Panc1 (cell line): ENCODE data around the gene EREG. TPM values are rescaled to one million over a fixed set of nuclear protein-coding genes. Genes with fewer than 3 reads are reported as not detected.

Experiments used
- ATAC-seq: fragments of 200-7000 bp; cut with Tn5 transposase; 2 replicates; pipeline ENCODE4 v1.9.1; 2020; ENCODE audit warnings: mild to moderate bottlenecking, moderate library complexity
- BruUV-seq: library from RNA; stranded (reverse); fragments of 400-500 nt; replicated peaks from 2 replicates; lab custom pipeline; 2021; lab: Mats Ljungman, UMichigan
- CTCF ChIA-PET: fragments of 300-600 bp; sonication (Branson Sonifier 250); formaldehyde crosslinking; loops from one replicate; lab custom pipeline; 2022; ENCODE audit warnings: antibody characterized with exemption; lab: Charles Lee
- POLR2A ChIA-PET: fragments of 300-600 bp; sonication (Branson Sonifier 250); formaldehyde crosslinking; loops from one replicate; lab custom pipeline; 2022; ENCODE audit warnings: antibody characterized with exemption; lab: Charles Lee
- DNase-seq: peaks from one replicate; pipeline ENCODE4 v3.0.0-alpha.2; 2010; ENCODE audit warnings: low read depth, low spot score
- H3K27ac ChIP-seq: 2 replicates; pipeline ENCODE4 v1.5.1; 2011; ENCODE audit warnings: mild to moderate bottlenecking, low read length, inconsistent platforms
- H3K27me3 ChIP-seq: fragments of 200-500 bp; sonication (Bioruptor generic); 2 replicates; pipeline ENCODE4 v1.6.0; 2014; ENCODE audit warnings: low read length, inconsistent platforms; ENCODE audit not compliant: control insufficient read depth, insufficient read depth
- H3K36me3 ChIP-seq: fragments of 200-500 bp; sonication (Bioruptor generic); 2 replicates; pipeline ENCODE4 v1.5.1; 2014; ENCODE audit warnings: inconsistent platforms, mild to moderate bottlenecking, low read length, moderate library complexity; ENCODE audit not compliant: control insufficient read depth, insufficient read depth
- H3K4me1 ChIP-seq: 2 replicates; pipeline ENCODE4 v1.5.1; 2011; ENCODE audit warnings: inconsistent platforms, mild to moderate bottlenecking, low read length, moderate library complexity; ENCODE audit not compliant: control insufficient read depth, insufficient read depth
- H3K4me3 ChIP-seq, 2 experiments: 2 replicates each; pipeline ENCODE4 v1.5.1; 2011 to 2012; ENCODE audit warnings: low read depth in 2 of 2, low read length in 2 of 2, mild to moderate bottlenecking in 2 of 2, inconsistent platforms in 1 of 2, moderate library complexity in 1 of 2
- H3K9me3 ChIP-seq: fragments of 200-500 bp; sonication (Bioruptor generic); 2 replicates; pipeline ENCODE4 v1.5.1; 2014; ENCODE audit warnings: low read depth, mild to moderate bottlenecking, inconsistent platforms, low read length, moderate library complexity; ENCODE audit not compliant: control insufficient read depth, insufficient read depth
- POLR2AphosphoS5 ChIP-seq: IDR thresholded peaks from 2 replicates; pipeline ENCODE4 v1.6.1; 2012; ENCODE audit warnings: mild to moderate bottlenecking, low read depth, low read length, moderate library complexity
- SIN3A ChIP-seq: IDR thresholded peaks from 2 replicates; pipeline ENCODE4 v1.6.1; 2012; ENCODE audit warnings: low read depth, mild to moderate bottlenecking, low read length, moderate library complexity, borderline replicate concordance; ENCODE audit not compliant: insufficient read depth
- TCF7L2 ChIP-seq: IDR thresholded peaks from 2 replicates; pipeline ENCODE4 v1.6.1; 2011; ENCODE audit warnings: mild to moderate bottlenecking, low read depth, low read length, inconsistent platforms
- in situ Hi-C: cut with HindIII; loops from 2 replicates; pipeline ENCODE4 v1.10.0; 2016; ENCODE audit warnings: low sequenced_read_pairs, low pct_unique_long_range_greater_than_20kb
- intact Hi-C: fragments of 100-400 bp; cut with micrococcal nuclease; formaldehyde crosslinking; loops from one replicate; pipeline ENCODE4 v1.10.0; 2022; ENCODE audit not compliant: unreplicated experiment
- total RNA-seq: library from RNA; stranded (reverse); gene quantifications from one replicate; pipeline ENCODE4 v1.2.1, GENCODE V29; 2021; ENCODE audit not compliant: unreplicated experiment
- TF ChIP-seq, protein P1 (sequence below): fragments of 450-650 bp; IDR thresholded peaks from 2 replicates; pipeline ENCODE4 v1.5.1; 2017; ENCODE audit warnings: mild to moderate bottlenecking
- TF ChIP-seq, protein P2 (sequence below), 2 experiments: IDR thresholded peaks; 2 replicates each; pipeline ENCODE4 v1.6.1; 2011 to 2012; ENCODE audit warnings: low read depth in 2 of 2, control low read depth in 1 of 2, low read length in 1 of 2, mild to moderate bottlenecking in 1 of 2, moderate library complexity in 1 of 2; ENCODE audit not compliant: insufficient read depth in 1 of 2

The EREG gene
- total RNA-seq, 1 experiment from 2014 or later = 2.1 TPM

GRCh38 chr4:74370912-74371311 lies 6.0 kb downstream of the EREG start:
- peak; percentile 85 for ATAC-seq
- no peaks in the 10 kb centered on the region for H3K9me3 ChIP-seq
- no peak for DNase-seq
- in situ Hi-C loops = no loop called here
- ChIA-PET CTCF (no interaction called here), POLR2A (no interaction called here)
- H3K27ac ChIP-seq = no peak overlapping the region
- intact Hi-C loops = loop anchor here (2.0 kb wide), 2 partner anchors 162 to 252 kb away; no protein-coding TSS in a partner anchor
- TF ChIP-seq, protein P1, sequence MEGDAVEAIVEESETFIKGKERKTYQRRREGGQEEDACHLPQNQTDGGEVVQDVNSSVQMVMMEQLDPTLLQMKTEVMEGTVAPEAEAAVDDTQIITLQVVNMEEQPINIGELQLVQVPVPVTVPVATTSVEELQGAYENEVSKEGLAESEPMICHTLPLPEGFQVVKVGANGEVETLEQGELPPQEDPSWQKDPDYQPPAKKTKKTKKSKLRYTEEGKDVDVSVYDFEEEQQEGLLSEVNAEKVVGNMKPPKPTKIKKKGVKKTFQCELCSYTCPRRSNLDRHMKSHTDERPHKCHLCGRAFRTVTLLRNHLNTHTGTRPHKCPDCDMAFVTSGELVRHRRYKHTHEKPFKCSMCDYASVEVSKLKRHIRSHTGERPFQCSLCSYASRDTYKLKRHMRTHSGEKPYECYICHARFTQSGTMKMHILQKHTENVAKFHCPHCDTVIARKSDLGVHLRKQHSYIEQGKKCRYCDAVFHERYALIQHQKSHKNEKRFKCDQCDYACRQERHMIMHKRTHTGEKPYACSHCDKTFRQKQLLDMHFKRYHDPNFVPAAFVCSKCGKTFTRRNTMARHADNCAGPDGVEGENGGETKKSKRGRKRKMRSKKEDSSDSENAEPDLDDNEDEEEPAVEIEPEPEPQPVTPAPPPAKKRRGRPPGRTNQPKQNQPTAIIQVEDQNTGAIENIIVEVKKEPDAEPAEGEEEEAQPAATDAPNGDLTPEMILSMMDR = peak; percentile 78
- TF ChIP-seq POLR2AphosphoS5 = no peak
- H3K27me3 ChIP-seq = no peaks in the 10 kb centered on the region
- BruUV-seq = no TSS peak
- H3K4me3 ChIP-seq = no peak overlapping the region
- no peaks in the 10 kb centered on the region for H3K36me3 ChIP-seq
- no peaks in the 10 kb centered on the region; the same call in 1 of the 2 replicates for H3K4me1 ChIP-seq

DNA sequence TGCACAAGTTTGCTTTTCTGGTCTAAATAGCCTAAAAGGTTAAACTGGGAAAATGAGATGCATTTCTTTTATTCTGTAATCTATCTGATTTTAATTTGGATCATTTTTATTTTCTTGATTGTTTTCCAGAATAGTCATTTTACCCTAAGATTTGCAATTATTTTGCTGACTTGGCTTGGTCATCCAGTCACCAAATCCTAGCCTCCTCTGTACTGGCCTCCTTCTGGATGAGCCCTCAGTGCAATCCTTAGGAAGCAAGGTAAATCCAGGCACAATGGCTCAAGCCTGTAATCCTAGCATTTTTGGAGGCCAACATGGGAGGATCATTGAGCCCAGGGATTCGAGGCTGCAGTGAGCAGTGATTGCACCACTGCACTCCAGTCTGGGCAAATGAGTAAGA lies 9.2 kb downstream of the EREG start:
- intact Hi-C loops = no loop called here
- H3K4me3 ChIP-seq = peak overlapping the region in 1 of 2 experiments; percentile 26; a peak in 2 of 4 replicates
- TF ChIP-seq SIN3A (no peak), POLR2AphosphoS5 (no peak), TCF7L2 (no peak)
- TF ChIP-seq, protein P1 = no peak
- TF ChIP-seq, protein P2, sequence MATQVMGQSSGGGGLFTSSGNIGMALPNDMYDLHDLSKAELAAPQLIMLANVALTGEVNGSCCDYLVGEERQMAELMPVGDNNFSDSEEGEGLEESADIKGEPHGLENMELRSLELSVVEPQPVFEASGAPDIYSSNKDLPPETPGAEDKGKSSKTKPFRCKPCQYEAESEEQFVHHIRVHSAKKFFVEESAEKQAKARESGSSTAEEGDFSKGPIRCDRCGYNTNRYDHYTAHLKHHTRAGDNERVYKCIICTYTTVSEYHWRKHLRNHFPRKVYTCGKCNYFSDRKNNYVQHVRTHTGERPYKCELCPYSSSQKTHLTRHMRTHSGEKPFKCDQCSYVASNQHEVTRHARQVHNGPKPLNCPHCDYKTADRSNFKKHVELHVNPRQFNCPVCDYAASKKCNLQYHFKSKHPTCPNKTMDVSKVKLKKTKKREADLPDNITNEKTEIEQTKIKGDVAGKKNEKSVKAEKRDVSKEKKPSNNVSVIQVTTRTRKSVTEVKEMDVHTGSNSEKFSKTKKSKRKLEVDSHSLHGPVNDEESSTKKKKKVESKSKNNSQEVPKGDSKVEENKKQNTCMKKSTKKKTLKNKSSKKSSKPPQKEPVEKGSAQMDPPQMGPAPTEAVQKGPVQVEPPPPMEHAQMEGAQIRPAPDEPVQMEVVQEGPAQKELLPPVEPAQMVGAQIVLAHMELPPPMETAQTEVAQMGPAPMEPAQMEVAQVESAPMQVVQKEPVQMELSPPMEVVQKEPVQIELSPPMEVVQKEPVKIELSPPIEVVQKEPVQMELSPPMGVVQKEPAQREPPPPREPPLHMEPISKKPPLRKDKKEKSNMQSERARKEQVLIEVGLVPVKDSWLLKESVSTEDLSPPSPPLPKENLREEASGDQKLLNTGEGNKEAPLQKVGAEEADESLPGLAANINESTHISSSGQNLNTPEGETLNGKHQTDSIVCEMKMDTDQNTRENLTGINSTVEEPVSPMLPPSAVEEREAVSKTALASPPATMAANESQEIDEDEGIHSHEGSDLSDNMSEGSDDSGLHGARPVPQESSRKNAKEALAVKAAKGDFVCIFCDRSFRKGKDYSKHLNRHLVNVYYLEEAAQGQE (IDR thresholded peaks at IDR 0.05; ENCODE audit: insufficient read depth in 1 of 2, low read depth in 2 of 2, low read length in 1 of 2) = no peak
- in situ Hi-C loops = no loop called here
- no peak for DNase-seq
- H3K27me3 ChIP-seq = no peaks in the 10 kb centered on the region
- no peaks in the 10 kb centered on the region for H3K9me3 ChIP-seq
- ChIA-PET POLR2A (no interaction called here), CTCF (no interaction called here)
- peak overlapping the region; percentile 34; the same call in 1 of the 2 replicates for H3K27ac ChIP-seq
- peak; percentile 6; the same call in 1 of the 2 replicates for ATAC-seq
- no TSS peak for BruUV-seq
- no peaks in the 10 kb centered on the region; the same call in 1 of the 2 replicates for H3K4me1 ChIP-seq
- H3K36me3 ChIP-seq = no peaks in the 10 kb centered on the region
